GM23248 (cell line): ENCODE measurements around the gene TENM4.

Experiments
- EZH2 ChIP-seq: fragments of 200-600 bp; sonication (generic); IDR thresholded peaks from 2 replicates; pipeline ENCODE4 v1.6.1; 2018; ENCODE audit warnings: antibody characterized with exemption, mild to moderate bottlenecking; ENCODE audit not compliant: insufficient read depth, poor library complexity, severe bottlenecking
- EZH2phosphoT487 ChIP-seq: fragments of 200-600 bp; sonication (generic); IDR thresholded peaks from 2 replicates; pipeline ENCODE4 v1.6.1; 2018; ENCODE audit warnings: antibody characterized with exemption, moderate library complexity, mild to moderate bottlenecking, low read depth; ENCODE audit not compliant: insufficient read depth

- TF ChIP-seq EZH2phosphoT487, result no peak
- no peak for TF ChIP-seq EZH2
Measured at GRCh38 chr11:79367844-79368243, 73.0 kb downstream of the TENM4 start.
